GM19438 (cell line): Measurements from ENCODE around the gene MAGEA11.
"Not testable (repeated sequence)": the region's sequence is repeated elsewhere in the genome, so short reads cannot be mapped to it uniquely, and the experiment has no call there.

Source experiments
- ATAC-seq: cut with Tn5 transposase; IDR thresholded peaks from one replicate; pipeline ENCODE4 v1.9.1; 2021; ENCODE audit warnings: low read depth; ENCODE audit not compliant: unreplicated experiment

MAGEA11 gene

DNA sequence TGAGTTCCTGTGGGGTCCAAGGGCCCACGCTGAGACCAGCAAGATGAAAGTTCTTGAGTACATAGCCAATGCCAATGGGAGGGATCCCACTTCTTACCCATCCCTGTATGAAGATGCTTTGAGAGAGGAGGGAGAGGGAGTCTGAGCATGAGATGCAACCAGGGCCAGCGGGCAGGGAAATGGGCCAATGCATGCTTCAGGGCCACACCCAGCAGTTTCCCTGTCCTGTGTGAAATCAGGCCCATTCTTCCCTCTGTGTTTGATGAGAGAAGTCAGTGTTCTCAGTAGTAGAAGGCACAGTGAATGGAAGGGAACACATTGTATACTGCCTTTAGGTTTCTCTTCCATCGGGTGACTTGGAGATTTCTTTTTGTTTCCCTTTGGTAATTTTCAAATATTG lies 4.8 kb downstream of the MAGEA11 start:
- ATAC-seq: no peak

DNA sequence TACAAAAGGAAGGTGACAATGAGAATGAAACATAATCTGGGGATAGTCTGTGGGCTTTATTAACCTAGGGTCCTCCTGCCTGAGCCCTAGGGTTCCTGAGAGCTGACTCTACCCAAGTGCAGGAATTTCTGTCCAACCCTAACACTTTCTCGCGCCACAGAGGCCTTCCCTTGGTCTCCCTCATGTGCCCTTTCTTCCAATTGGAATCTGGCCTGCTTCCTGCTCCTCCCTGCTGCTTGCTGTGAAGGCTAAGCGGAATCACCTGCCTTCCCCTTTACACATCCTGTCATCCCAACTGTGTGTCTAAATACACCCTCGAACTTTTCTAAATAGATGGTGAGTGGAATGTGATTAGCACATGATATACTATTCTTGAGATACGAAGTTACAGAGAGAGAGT lies 5.9 kb downstream of the MAGEA11 start:
- ATAC-seq: no peak

DNA sequence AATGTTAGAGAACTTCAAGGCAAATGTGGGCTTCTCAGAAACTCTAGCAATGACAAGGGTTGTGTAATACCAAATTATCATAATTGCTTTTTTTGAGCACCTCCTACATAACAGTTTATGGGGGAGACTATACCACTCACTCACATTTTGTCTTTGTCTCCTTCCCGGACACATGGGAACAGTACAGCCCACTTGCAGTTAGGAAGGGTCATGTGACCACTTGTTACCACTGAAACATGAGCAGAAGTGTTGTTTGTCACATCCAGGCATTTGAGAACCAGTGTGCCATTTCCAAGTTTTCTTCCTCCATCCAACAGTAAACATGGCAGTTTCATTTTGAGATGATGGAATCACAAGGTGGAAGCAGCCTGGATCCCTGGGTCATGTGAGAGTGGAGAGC lies 6.9 kb downstream of the MAGEA11 start:
- no peak for ATAC-seq

DNA sequence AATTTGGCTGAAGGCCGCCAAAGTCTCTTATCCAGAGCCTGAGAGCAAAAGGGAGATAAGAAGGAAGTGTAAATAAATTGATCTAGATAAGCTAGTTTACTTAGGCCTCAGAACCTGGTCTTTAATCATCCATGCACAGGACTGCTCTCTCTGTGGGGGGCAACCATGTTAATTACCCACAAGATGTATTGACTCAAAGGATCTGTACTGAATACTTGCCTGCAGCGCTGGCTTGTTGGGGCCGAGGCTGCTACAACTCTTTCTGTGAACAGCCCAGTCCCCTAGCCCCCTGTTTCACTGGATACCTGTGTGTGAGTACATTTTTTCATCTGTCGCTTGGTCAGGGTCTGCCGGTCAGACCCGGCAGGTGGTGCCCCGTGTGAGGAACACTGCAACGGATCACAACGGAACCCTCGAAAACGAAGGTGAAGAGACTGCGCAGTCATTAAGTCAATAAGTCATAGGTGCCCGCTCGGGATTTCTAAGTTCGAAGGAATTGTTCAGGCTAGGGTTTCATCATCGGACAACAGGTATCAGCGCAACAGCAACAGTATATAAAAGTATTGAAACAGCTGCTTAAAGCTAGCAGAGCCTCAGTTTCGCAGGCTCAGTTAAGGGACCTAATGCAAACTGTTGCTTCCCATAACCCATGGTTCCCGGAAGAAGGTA lies 8.3 kb downstream of the MAGEA11 start:
- no peak for ATAC-seq

DNA sequence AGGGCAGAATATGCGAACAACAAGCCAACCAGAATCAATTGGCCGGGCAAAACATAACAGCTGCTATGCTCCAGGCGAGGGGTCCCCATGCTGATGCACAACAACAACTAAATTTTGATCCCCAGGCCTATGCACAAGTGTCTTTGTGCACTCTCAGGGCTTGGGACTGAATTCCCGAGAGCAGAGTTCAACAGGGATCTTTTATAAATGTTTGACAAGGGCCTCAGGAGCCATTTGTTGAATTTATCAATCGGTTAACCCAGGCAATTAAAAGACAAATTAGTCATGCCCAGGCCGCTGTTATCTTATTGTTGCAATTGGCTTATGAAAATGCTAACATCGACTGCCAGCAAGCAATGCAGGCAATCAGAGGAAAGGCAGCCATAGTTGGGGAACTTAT lies 9.4 kb downstream of the MAGEA11 start:
- not testable (repeated sequence) for ATAC-seq

DNA sequence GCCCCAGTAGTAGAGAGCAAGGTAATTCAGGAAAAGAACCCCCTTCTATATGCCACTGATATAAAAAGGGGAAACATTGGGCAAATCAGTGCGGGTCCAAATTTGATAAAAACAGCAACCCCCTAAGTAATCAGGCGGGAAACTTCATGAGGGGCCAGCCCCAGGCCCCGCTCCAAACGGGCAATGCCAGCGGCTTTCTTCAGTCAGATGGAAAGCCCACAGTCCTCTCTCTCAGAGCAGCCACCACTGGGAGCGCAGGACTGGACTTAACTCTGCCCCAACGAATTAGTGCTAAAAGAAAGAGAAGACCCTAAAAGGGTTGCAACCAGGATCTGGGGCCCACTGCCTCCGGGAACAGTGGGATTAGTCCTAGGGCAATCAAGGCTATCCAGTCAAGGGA lies 9.9 kb downstream of the MAGEA11 start:
- ATAC-seq: no peak

DNA sequence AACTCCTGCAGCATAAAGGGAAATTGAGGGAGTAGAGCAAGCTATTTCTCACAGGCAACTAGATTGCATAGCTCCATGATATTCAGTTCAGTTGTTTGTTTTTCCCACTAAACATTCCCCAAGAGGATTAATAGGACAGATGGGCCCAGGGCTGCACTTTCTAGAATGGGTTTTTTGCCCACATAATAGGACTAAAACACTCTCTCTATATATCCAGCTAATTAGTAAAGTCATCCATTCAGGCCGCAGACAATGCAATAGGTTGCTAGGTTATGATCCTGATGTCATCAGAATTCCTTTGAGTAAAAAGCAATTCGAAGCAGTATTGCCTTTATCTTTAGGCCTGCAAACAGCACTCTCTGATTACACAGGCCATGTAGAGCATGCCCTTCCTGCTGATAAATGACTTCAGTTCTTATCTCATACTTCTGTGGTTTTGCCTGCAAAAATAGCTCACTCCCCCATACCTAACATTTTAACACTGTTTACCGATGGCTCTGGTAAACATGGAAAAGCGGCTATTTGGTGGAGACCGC lies 11.8 kb downstream of the MAGEA11 start:
- not testable (repeated sequence) for ATAC-seq

DNA sequence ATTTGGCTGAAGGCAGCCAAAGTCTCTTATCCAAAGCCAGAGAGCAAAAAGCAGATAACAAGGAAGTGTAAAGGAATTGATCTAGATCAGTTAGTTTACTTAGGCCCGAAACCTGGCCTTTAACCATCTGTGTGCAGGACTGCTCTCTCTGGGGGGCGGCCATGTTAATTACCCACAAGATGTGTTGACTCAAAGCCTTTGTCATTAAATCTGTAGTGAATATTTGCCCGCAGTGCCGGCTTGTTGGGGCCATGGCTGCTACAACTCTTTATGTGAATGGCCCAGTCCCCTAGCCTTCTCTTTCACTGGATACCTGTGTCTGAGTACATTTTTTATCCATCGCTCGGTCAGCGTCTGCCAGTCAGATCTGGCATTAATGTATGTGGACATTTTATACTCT lies 15.4 kb downstream of the MAGEA11 start:
- not testable (repeated sequence) for ATAC-seq

DNA sequence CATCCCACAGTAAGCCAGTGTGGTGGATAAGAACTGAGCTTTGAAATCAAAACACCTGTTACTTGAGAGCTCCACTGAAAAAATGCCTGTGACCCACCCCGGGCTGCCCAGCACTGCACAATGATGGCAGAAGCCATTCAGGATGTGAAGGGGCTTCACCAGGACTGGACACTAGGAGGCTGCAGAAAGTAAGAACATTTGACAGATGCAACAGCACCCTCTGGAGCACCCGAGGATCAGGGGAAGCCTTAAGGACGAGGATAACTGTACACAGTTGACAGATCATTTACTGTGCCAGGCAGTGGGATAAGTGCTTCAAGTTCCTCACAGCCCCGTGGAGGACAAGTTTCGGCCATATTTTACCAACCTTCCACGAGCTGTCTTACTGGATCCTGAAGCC lies 30.4 kb downstream of the MAGEA11 start:
- ATAC-seq: not testable (repeated sequence)

DNA sequence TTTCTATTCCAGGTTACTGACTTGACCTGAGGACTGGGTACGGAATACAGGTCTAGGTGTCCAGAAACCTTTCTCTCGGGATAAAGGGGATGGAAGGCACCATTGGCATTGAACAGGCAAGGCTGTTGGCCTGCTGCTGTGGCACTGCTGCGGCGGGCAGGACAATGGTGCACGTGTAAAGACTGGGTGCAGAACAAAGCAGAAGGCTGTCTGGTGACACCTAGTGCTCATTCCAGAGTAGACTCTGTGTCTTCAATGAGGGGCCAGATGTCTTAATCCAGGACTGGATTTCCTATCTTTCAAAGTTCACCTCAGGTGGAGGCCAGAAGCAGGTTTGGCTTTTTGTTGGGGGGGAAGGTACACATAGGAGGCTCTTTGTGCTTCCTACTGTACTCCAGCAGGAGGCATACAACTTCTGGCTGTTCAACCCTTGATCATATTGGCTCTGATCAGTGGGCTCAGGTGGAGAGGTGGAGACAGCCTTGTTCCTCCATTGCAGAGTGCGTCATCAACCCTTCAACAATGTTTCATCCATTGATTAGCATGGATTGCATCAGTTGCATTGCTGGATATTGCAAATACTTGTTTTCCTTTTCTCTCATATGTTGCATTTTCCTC lies 34.6 kb downstream of the MAGEA11 start:
- not testable (repeated sequence) for ATAC-seq

DNA sequence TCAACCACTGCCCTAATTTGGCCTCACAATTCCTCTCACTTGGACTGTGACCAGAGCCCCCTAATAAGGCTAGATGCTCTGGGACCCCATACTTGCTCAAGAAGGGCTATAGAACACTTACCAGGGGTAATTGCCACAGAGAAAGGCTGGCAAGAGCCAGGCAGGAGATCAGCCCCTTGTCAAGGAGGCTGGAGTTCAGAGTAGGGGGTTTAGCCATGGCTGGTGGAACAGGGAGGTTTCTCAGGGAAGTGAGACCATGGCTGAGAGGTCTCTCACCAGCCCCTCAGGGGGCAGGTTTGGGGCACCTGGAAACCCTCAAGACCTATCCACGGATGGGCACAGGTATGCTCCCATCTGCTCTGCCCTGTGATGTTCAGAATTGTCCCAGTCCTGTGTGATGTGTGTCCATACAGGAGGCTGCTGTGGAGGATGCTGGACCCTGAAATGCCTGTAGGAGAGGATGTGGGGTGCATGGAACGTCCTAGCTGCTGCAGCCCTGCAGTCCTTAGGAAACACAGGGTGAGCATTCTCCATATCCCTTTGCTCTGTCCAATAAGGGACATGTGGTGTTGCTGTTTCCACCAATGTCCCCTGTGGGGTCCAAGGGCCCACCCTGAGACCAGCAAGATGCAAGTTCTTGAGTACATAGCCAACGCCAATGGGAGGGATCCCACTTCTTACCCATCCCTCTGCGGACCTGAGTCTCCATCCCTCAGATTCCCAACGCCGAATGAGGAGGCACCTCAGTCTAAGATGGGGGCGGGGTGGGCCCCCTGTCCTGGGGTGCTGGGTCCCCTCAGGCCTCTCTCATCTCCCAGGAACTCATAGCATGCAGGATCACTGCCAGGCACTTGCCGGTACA lies 45.6 kb downstream of the MAGEA11 start:
- ATAC-seq: no peak

DNA sequence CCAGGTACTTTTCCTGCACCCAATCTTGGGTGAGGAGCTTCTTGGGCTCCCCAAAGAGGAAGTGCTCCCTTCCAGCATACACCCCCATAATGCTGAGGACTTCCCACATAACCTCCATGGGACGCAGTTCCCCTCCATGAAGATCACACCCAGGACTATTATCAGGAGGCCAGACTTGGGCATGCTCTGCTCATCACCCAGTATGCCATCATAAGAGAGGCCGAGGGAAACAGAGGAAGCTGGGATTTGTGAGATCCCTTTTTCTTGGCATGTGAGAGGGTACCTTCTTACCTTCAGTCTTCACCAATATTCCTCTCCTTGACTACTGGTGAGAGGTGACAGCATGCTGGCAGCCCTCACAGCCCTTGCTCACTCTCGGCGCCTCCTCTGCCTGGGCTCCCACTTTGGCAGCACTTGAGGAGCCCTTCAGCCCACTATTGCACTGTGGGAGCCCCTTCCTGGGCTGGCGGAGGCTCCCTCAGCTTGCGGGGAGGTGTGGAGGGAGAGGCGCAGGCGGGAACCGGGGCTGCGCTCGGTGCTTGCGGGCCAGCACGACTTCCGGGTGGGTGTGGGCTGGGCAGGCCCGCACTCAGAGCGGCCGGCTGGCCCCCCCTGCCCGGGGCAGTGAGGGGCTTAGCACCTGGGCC lies 46.3 kb downstream of the MAGEA11 start:
- ATAC-seq: no peak

DNA sequence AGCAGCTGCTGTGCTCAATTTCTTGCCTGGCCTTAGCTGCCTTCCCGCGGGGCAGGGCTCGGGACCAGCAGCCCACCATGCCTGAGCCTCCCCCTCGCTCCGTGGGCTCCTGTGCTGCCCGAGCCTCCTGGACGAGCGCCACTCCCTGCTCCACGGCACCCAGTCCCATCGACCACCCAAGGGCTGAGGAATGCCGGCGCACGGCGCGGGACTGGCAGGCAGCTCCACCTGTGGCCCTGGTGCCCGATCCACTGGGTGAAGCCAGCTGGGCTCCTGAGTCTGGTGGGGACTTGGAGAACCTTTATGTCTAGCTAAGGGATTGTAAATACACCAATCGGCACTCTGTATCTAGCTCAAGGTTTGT lies 46.8 kb downstream of the MAGEA11 start:
- ATAC-seq: not testable (repeated sequence)

DNA sequence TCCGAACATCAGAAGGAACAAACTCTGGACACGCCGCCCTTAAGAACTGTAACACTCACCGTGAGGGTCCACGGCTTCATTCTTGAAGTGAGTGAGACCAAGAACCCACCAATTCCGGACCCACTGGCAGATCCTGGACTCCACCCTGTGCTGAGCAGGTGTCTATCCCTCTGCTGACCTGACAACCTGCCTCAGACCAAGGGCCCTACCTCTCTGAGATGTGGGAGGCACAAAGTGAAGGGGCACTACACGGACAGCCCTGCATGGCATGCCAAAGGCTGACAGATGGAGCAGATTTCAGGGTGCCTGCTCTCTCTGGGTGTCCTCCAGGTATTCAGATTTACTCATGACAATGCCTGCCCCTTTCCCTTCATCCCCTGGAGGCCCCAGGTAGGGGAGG lies 48.0 kb downstream of the MAGEA11 start:
- ATAC-seq: no peak

DNA sequence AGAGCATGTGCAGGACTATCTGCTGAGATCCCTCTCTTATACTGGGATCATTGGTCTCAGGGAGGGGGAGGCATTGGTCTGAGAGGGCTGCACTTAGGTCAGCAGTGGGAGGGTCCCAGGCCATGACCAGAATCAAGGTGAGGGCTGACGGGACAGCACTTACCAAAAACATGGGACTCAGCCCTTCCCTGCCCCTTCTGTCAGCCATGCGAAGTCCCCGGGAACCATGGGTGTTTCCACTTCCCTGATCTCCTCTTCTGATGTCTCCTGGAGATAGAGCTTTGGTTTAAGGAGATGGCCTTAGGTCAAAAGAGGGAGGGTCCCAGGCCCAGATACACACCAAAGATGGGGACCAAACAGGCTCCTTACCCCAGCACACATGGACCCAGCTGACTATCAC lies 49.1 kb downstream of the MAGEA11 start:
- ATAC-seq: no peak

DNA sequence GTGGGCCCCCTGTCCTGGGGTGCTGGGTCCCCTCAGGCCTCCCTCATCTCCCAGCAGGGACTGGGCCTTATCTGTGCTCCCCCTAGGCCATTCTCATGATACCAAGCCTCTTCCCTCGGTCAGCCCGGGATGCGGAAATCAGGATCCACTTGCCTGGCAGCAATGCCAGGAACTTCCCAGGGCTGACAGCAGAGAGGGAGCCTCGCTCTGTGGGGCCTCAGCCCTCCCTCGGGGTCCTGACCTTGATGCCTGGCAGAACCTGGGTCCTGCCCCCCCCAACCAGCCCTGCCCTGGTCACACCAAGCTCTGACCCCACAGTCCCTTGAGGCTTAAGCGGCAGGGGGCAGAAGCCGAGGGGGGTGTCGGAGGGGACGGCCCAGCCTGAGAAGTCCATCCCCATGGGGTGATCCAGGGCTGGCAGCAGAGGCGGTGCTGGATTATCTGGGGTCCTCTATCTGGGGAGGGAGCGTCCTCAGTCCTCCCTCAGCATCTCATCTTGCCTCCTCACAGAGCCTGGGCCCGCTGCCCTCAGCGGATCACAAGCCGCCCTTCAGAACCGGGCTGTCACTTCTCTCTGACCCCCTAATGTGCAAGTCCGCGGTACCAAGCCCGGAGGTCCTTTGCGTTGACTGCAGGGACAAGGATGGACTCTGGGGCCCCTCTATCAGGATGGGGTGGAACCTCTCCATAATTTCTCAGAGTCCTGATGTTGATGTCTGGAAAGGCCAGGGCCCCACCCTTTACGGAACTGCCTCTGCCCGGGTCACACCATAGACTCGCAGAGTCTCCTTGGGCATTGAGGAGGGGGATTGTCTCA lies 50.2 kb downstream of the MAGEA11 start:
- not testable (repeated sequence) for ATAC-seq

DNA sequence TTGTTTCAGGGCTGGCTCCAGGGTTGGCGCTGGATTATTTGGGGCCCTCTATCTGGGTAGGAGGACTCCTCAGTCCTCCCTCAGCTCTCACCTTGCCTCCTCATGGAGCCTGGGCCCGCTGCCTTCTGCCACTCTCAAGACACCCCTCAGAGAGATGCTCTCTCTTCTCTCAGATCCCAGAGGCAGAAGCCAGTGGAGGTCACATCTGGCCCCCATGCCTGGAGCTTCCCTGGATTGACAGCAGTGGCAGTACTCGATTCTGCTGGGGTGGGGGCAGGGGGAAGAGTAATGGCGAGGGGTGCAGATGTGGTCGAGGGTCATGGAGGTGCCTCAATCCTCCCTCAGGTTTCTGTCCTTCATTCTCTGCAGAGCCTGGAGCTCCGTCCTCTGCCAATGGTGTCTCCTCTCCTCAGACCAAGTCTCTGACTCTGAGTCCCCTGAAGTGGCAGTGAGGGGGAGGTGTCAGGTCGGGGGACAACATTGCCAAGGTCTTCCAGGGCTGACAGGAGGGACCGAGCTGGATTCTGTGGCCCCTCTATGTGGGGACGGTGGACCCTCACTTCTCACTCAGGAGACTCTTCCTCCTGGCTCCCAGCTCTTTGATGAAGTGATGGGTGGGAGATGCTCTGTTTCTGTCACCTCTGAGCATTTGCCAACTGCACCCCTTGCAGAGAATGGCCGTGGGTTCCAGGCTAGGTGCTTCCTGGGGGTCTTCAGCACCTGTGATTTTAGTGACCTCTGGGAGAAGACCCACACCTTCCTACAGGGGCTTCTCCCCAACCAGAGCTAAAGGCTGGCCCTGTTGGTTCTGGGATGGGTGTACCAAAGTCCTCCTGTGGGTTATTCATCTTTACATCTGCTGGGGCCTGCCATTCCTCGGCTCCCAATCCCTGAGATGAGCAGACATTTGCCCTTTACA lies 51.1 kb downstream of the MAGEA11 start:
- ATAC-seq: no peak
